ENCODE measurements around the gene IQSEC1. TPM values are rescaled to one million over a fixed set of nuclear protein-coding genes. Genes with fewer than 3 reads are reported as not detected.

The IQSEC1 gene
- 25.8 TPM for total RNA-seq (ENCODE audit: insufficient read depth, low replicate concordance)

DNA sequence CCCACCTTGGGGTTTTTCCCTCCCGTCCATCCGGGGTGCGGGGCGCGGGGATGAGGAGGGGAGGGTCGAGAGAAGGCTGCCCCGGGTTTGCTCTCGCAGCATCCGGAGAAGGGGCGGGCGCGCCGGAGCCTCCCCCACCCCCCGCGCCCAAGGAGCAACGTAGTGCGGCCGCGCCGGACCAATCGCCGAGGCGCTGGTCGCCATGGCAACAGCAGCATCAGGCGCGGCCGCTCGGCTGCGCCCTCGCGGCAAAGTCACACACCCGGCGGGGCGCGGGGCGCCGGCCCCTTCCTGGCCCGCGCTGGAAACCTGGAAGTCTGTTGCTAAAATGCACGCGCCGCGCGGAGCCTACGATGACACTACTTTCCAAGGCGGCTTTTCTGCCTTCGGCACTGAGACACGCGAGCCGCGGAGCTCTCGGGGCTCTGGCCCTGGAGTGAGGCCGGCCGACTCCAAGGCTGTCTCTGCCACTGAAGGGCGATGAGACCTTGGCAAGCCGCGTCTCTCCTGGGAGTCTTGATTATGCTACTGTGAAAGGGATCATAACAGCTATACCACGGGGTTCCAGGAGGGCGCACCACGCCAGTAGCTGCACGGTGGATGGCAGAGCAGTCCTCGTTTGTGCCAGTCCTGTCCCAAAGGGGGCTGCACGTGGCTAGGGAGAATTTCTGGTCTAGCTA lies at the start of gene IQSEC1:
Gene IQSEC1 (minus strand): TSS at position 104 of the 680 bp plus-strand sequence. CDS start 415 bp downstream, outside the sequence.
- DNase-seq (ENCODE audit: low spot score) = peak; percentile 47

- DNase-seq (ENCODE audit: low spot score) = no peak
Measured at GRCh38 chr3:13122081-13123012, 49.1 kb upstream of the IQSEC1 start.

- DNase-seq (ENCODE audit: low spot score) = no peak
Measured at GRCh38 chr3:13121553-13122001, 48.3 kb upstream of the IQSEC1 start.

- no peak for DNase-seq (ENCODE audit: low spot score)
Measured at GRCh38 chr3:13120928-13121552, 47.8 kb upstream of the IQSEC1 start.

DNA sequence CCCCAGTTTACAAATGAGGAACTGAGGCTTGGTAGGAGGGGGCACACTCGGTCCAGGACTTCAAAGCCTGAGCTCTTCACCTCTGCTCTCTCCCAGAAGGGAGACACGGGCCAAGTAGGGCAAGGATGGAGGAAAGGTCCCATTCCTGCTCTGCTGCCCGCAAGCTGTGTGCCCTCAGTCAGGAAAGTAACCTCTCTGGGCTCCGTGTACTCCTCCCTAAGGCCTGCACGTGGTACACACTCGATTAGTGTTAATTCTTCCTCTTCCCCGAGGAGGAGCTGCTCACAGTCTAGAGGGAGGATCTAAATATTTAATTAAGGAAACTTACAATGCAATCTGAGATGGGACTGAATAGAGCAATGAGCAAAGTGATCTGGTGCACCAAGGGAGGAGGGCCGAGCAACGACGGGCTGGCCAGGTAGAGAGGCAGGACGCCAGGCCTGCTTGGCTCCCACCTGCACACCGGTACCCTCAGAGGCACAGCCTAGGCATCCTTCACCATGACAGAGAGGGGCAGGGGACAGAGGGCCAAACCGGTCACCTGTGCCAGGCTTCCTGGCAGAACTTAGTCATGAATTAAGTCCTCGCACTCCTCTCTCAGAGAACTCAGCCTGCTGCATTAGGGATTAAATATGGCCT lies 47.2 kb upstream of the IQSEC1 start:
- DNase-seq (ENCODE audit: low spot score) = no peak

DNA sequence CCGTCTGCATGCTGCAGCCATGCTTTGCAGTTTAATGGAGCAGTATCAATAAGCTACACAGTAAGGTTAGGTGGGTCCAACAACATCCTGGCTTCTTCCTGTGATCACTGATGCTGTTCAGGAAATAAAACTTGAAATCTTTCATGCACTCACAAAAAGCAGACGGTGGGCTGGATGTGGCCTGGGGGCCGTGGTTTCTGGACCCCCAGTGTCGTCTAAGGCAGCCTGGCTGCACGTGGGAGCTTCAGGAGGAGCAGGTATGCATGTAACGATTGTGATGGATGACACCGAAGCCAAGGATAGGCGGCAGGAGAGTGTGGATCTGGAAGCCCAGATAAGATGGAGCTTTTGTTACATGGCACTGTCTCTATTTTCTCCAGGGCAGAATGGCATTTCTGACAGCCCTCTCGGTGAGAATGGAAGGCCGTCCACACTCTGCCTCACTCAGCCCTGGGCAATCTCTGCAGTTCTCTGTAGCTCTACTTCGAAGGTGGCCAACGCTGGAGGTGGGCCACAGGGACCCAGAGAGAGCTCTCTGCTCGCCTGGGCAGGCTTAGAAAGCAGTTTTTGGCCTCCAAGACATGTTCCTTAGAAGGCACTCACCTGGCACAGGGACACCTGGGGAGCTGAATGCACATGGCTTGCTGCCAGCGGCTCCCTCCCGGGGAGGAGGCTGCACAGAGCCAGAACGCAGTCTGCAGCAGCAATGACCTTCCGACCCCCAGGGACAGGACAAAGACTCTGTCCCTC lies 46.4 kb upstream of the IQSEC1 start:
- DNase-seq (ENCODE audit: low spot score) = no peak

DNA sequence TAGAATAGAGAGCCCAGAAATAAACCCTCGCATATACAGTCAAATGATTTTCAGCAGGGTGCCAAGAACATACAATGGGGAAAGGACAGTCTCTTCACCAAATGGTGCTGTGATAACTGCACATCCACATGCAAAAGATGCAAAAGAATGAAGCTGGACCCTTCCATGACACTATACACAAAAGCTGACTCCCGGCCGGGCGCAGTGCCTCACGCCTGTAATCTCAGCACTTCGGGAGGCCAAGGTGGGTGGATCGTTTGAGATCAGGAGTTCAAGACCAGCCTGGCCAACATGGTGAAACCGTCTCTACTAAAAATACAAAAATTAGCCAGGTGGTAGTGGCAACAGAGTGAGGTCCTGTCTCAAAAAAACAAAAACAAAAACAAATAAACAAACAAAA lies 43.2 kb upstream of the IQSEC1 start:
- DNase-seq (ENCODE audit: low spot score) = no peak

GRCh38 chr3:13115991-13116390 lies 42.8 kb upstream of the IQSEC1 start:
- no peak for DNase-seq (ENCODE audit: low spot score)

DNA sequence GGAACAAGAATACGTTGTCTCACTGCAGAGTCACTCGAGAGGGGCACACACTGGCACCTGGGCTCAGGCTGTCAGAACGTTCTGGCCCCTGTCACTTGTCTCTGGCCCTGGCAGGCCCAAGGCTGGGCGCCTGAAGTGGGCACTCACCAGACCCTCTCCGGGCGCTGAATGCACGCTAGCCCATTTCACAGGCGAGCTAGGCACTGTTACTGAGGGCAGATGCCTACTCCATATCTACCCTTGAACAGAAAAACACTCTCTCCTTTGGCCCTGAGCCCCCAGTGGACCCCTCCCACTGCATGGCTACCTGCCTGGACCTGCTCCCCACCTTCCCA lies 42.3 kb upstream of the IQSEC1 start:
- DNase-seq (ENCODE audit: low spot score) = no peak

DNA sequence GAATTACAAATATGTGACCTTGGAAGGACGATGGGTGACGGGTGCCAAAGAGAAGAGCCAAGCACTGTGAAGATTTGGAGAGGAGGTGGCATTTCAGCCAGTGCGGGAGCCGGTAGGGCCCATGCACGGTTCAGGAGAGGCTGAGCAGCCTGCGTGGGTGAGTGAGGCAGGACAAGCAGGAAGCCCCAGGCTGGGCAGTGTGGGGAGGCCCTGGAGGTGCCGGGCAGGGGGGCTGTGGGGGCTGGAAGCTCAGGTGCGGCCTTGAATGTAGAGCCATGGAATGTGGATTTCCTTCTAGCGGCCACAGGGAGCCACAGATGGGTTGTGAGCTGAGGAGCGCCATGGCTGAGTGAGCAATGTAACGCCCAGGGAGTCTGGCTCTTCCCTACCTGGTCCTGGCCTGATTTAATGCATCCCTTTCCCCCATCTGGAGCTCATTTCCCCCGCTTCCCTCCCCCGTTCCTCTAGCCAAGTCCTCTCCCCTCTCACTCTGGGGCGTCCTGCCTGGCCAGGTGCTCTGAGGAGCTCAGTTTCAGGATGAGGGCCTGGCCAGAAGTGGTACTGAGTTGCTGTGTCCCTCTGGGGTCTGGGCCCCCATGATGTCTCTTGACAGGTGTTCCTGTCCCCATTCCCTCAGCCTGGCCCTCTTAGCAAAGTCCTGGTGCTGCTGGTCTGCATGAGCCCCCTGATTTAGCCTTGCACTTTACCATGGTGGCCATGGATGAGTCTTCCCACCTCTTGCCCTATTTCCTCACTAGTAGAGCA lies 41.8 kb upstream of the IQSEC1 start:
- DNase-seq (ENCODE audit: low spot score) = no peak

DNA sequence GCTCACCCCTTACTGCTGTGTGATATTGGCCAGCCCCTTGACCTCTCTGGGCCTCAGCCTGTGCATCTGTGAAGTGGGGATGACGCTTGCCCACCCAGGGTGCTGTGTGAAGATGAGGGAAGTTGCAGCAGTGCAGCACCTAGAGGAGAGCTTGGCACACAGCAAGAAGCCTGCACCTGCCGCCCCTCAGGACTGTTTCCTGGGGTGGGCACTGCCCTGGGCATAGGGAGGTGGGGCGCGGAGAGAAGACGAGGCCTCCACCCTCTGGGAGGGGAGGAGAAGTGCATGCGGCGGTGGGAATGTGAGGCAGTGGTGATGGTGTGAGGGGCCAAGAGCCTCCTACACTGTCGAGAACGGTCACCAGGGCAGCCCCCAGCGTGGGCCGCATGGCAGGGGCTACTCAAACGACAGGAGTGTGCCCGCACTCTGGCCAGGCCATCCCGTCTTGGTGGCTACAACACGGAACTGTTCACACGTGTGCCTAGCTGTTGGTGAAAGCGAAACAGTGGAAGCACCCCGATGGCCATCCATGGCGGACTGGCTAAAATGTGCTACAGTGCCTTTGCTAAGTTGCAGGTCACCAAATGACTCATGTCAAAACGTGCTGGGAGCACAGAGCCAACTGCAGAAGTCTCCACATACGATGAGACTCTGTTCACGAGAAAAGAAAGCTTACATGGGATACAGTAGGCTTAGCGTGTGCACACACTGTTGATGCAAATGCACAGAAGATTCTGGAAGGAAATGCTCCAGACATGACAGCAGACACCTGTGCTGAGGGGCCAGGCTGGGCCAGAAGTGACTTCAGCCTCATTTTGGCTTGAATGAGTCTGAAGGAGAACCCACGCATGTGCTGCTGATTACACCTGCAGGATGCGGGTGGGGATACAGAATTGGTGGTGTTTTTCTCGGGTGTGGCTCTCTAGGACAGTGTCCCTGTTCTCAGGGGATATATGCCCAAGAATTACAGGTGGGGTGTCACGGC lies 40.4 kb upstream of the IQSEC1 start:
- DNase-seq (ENCODE audit: low spot score) = no peak

- DNase-seq (ENCODE audit: low spot score) = no peak
Measured at GRCh38 chr3:13112521-13113345, 39.5 kb upstream of the IQSEC1 start.

DNA sequence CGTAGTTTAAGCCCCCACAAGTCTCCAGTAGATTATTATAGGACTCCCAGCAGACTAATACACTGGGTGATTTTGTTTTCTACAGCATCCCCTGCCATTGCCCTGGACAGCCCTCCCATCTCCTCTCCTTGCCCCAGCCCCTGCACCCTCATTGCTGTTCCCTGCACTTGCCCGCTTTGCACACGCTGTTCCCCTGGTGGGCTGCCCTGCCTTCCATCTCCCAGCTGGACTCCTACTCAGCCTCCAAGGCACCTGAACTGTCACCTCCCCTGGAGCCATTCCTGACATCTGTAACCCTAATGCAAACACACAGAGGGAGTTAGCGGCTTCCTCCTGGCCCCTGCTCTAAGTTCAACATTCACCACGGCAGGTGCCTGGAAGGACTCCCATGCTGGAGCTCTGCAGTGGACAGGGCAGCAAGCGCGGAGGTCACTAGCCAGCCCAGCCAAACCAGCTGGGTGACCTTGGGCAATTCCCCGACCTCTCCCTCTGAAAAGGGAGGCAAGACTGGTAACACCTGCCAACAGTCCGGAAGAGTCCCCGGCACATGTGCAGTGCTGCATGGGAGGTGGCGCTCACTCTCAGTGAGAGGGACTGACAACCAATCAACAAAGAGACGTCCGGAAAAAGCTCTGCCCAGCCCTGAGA lies 38.8 kb upstream of the IQSEC1 start:
- no peak for DNase-seq (ENCODE audit: low spot score)

- no peak for DNase-seq (ENCODE audit: low spot score)
Measured at GRCh38 chr3:13111173-13111872, 38.1 kb upstream of the IQSEC1 start.

DNA sequence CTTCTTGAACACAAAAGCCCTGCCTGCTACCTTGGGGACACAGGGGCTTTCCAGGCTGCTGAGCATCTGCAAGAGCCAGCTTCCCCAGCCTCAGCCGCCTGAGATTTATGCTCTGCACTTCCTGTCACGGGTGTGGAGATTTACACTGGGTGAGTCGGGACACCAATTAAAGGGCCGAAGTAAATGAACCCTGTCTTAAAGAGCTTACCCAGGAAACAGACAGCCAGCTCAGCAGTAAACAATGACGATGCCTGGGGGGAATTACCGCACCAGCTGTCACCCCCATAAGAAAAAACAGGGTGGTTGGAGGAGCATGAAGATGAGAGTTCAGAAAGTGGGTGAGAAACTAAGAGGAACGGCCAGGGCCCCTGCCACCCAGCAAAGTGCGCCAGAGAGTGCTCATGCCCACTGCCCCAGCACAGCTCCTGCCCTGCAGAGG lies 37.5 kb upstream of the IQSEC1 start:
- DNase-seq (ENCODE audit: low spot score) = peak; percentile 30

GRCh38 chr3:13109516-13109915 lies 36.3 kb upstream of the IQSEC1 start:
- no peak for DNase-seq (ENCODE audit: low spot score)

DNA sequence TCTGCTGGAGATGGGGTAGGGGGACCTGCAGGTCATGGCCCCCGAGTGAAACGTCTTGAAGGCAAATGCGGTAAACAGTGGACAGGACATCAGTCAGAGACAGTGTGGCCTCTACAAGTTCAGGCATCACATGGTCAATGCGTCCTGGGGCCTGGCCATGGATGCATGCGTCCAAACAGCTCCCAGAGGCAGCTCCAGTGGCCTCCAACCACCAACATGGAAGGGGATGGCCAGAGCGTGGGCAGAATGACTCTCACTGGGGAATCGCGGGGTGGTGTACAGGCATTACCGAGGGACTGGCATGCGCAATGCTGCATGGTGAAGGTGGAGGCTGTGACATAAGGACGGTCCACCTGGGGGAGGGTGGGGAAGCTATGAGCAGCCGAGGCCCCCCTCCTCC lies 35.6 kb upstream of the IQSEC1 start:
- no peak for DNase-seq (ENCODE audit: low spot score)

All from umbilical cord (tissue), 2 donors.